Progenitor cell of endocrine pancreas (in vitro differentiated cells): ENCODE measurements around the gene CAMK1D. TPM values are rescaled to one million over a fixed set of nuclear protein-coding genes. Genes with fewer than 3 reads are reported as not detected.
"Not testable (repeated sequence)": the region's sequence is repeated elsewhere in the genome, so short reads cannot be mapped to it uniquely, and the experiment has no call there.

Experiments
- DNase-seq: peaks from one replicate; pipeline ENCODE4 v3.0.0; 2021; ENCODE audit warnings: low spot score; ENCODE audit not compliant: unreplicated experiment
- H3K27ac Mint-ChIP-seq: 2 replicates; pipeline ENCODE4 v1.8.0; 2021; ENCODE audit warnings: mild to moderate bottlenecking, moderate library complexity, mixed read lengths
- H3K27me3 Mint-ChIP-seq: 2 replicates; pipeline ENCODE4 v1.8.0; 2021; ENCODE audit warnings: mixed read lengths
- H3K36me3 Mint-ChIP-seq: 2 replicates; pipeline ENCODE4 v1.8.0; 2022; ENCODE audit warnings: mixed read lengths; ENCODE audit not compliant: insufficient read depth
- H3K4me1 Mint-ChIP-seq: 2 replicates; pipeline ENCODE4 v1.8.0; 2021; ENCODE audit warnings: low read depth, mixed read lengths
- H3K4me3 Mint-ChIP-seq: 2 replicates; pipeline ENCODE4 v1.8.0; 2021; ENCODE audit warnings: low read depth, mild to moderate bottlenecking, moderate library complexity, mixed read lengths
- H3K9me3 Mint-ChIP-seq: 2 replicates; pipeline ENCODE4 v1.8.0; 2021; ENCODE audit warnings: low read depth, mixed read lengths
- total RNA-seq: library from RNA; stranded (reverse); gene quantifications from 2 replicates; pipeline ENCODE4 v1.2.1, GENCODE V29; 2021
- TF ChIP-seq, protein P1 (sequence below): fragments of 200-600 bp; sonication (generic); IDR thresholded peaks from one replicate; pipeline ENCODE4 v1.5.0; 2021; ENCODE audit warnings: antibody characterized with exemption, mild to moderate bottlenecking; ENCODE audit not compliant: unreplicated experiment

The CAMK1D gene
- total RNA-seq, 1 donor from 2014 or later: 10.8 TPM

DNA sequence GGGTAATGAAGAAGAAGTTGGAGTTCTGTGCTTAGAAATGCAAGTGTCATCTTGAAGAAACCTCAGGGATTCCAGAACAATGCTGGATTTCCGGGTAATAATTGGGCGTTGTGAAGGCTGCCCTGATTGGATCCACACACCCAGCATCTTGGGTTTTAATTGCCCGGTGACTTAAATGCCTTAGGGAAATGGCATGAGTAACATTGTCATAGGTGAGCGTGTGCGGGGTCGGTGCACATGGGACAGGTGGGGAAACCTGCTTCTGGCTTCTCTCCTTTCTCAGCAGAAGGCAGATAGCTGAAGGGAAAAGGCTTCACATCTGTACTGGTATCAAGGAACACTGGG, 15.2 kb upstream of the CAMK1D start:
- H3K9me3 Mint-ChIP-seq: no peaks in the 10 kb centered on the region
- no peaks in the 10 kb centered on the region for H3K27me3 Mint-ChIP-seq
- TF ChIP-seq, protein P1, sequence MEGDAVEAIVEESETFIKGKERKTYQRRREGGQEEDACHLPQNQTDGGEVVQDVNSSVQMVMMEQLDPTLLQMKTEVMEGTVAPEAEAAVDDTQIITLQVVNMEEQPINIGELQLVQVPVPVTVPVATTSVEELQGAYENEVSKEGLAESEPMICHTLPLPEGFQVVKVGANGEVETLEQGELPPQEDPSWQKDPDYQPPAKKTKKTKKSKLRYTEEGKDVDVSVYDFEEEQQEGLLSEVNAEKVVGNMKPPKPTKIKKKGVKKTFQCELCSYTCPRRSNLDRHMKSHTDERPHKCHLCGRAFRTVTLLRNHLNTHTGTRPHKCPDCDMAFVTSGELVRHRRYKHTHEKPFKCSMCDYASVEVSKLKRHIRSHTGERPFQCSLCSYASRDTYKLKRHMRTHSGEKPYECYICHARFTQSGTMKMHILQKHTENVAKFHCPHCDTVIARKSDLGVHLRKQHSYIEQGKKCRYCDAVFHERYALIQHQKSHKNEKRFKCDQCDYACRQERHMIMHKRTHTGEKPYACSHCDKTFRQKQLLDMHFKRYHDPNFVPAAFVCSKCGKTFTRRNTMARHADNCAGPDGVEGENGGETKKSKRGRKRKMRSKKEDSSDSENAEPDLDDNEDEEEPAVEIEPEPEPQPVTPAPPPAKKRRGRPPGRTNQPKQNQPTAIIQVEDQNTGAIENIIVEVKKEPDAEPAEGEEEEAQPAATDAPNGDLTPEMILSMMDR: no peak
- H3K27ac Mint-ChIP-seq: peak overlapping the region; percentile 90
- DNase-seq: no peak
- peaks cover 6% of the 10 kb centered on the region for H3K4me1 Mint-ChIP-seq
- H3K4me3 Mint-ChIP-seq: no peak overlapping the region
- H3K36me3 Mint-ChIP-seq: no peaks in the 10 kb centered on the region

DNA sequence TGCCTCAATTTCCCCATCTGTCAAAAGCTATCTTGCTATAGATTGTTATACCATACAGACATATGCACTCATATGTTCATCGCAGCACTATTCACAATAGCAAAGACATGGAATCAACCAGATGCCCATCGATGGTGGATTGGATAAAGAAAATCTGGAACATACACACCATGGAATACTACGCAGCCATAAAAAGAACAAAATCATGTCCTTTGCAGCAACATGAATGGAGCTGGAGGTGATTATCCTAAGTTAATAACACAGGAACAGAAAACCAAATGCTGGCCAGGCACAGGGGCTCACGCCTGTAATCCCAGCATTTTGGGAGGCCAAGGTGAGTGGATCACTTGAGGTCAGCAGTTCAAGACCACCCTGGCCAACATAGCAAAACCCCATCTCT, 14.2 kb upstream of the CAMK1D start:
- not testable (repeated sequence) for DNase-seq, H3K27ac Mint-ChIP-seq, H3K9me3 Mint-ChIP-seq, H3K4me1 Mint-ChIP-seq, H3K27me3 Mint-ChIP-seq, H3K4me3 Mint-ChIP-seq, H3K36me3 Mint-ChIP-seq

DNA sequence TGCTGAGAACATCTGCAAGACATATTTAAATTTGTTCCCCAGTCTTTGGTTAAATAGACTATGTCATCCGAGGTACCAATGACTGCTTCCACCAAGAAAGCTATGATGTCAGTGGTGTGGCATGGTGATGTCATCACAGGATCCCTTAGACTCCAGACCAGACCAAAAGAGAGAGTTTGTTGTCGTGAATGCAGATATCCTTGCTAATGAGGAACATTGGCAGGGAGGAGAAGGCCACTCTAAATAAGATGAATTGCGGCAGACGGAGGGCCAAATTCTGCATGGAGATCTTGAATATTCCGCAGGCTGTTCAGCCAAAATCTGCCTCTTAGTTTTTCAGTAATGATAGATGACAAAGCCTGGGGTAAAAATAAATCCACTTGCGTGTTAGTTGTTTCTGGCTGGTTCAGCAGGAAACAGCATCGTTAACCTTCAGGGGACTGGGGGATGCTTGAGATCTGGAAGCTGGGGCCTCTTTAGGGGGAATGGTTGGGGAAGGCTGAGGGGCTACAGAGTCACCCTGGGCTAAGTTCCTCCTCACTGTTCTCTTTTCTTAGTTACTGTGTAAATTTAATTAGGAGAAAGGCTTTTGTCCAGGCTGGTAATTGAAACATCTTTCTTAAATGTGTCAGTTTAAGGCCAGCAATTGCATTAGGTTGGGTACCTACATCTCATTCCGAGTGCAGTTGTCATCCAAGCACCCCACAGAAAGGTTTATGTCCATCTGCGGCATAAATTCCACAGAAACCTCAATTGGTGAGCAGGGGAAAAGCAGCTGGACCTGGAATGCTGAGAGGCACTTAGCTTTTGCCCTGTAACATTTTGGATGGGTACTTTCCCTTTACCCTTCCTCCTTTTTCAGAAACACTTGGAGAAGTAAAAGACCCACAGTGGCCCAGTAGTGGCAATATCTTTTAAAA, 11.6 kb upstream of the CAMK1D start:
- H3K27ac Mint-ChIP-seq: no peak overlapping the region
- H3K4me3 Mint-ChIP-seq: no peak overlapping the region
- peaks cover 3% of the 10 kb centered on the region for H3K27me3 Mint-ChIP-seq
- H3K4me1 Mint-ChIP-seq: peaks cover 6% of the 10 kb centered on the region
- DNase-seq: no peak
- TF ChIP-seq, protein P1: no peak
- H3K36me3 Mint-ChIP-seq: no peaks in the 10 kb centered on the region
- H3K9me3 Mint-ChIP-seq: no peaks in the 10 kb centered on the region

DNA sequence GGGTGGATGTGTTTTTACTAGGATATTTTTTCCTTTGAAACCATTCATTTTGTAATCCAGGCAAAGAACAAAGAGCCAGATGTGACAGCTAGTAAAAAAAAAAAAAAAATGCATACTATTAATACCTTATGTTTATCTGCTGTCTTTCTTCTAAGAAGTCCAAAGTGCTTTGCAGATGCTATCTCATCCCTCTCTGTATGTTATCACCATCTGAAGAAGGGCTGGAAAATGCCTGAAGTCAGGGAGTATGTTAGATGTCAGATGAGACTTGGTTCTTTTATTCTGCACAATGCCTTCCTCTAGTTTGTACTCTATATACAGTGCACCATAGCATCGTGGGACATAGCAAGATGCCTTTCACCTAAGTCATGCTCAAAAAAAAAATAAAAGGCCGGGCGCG, 10.4 kb upstream of the CAMK1D start:
- Mint-ChIP-seq H3K27ac (no peak overlapping the region), H3K4me3 (no peak overlapping the region)

GRCh38 chr10:12340371-12340770, 9.0 kb upstream of the CAMK1D start:
- Mint-ChIP-seq H3K27me3 (peaks cover 7% of the 10 kb centered on the region), H3K36me3 (no peaks in the 10 kb centered on the region), H3K4me1 (no peaks in the 10 kb centered on the region), H3K27ac (no peak overlapping the region), H3K4me3 (no peak overlapping the region), H3K9me3 (no peaks in the 10 kb centered on the region)
- TF ChIP-seq, protein P1: no peak
- no peak for DNase-seq

More for the DNA sequence above, 10.4 kb upstream of the CAMK1D start:
- H3K4me1 Mint-ChIP-seq: peaks cover under 1% of the 10 kb centered on the region
- TF ChIP-seq, protein P1: no peak
- H3K36me3 Mint-ChIP-seq: no peaks in the 10 kb centered on the region
- DNase-seq: no peak
- no peaks in the 10 kb centered on the region for H3K9me3 Mint-ChIP-seq
- H3K27me3 Mint-ChIP-seq: peaks cover 3% of the 10 kb centered on the region

- Mint-ChIP-seq H3K27me3 (peaks cover 7% of the 10 kb centered on the region), H3K36me3 (no peaks in the 10 kb centered on the region), H3K27ac (no peak overlapping the region), H3K4me1 (no peaks in the 10 kb centered on the region), H3K9me3 (no peaks in the 10 kb centered on the region), H3K4me3 (no peak overlapping the region)
- TF ChIP-seq, protein P1: no peak
- no peak for DNase-seq
Observed at GRCh38 chr10:12340937-12341336, 8.4 kb upstream of the CAMK1D start.
